ENCODE data around the gene FCHSD2. TPM values are rescaled to one million over a fixed set of nuclear protein-coding genes. Genes with fewer than 3 reads are reported as not detected.

Gene FCHSD2
- total and polyA plus RNA-seq, 2 of the 8 experiments (the other 6 are each of a cell fraction or from before 2014, with no cell fraction given): 4.1 to 7.8 TPM

GRCh38 chr11:72814286-72815109 is 327.6 kb downstream of the FCHSD2 start, which contains the start of gene ATG16L2 (continued):
- TF ChIP-seq KDM4A (IDR thresholded peaks at IDR 0.05; ENCODE audit: low read depth, low read length, severe bottlenecking) (peak; percentile 82), SIN3A (conservative IDR thresholded peaks at IDR 0.05 in 1 of 2, IDR thresholded peaks at IDR 0.05 in 1 of 2; ENCODE audit: low read depth in 1 of 2, low read length in 2 of 2) (0 out of 4 replicates have a peak, but pooled peaks of 1 of the 2 experiments have one; percentile 65), POLR2AphosphoS5 (IDR thresholded peaks at IDR 0.05; ENCODE audit: low read depth, low read length) (peak; percentile 86), PHF8 (conservative IDR thresholded peaks at IDR 0.05; ENCODE audit: low read depth, low read length) (peak; percentile 99), CBX8 (IDR thresholded peaks at IDR 0.05; ENCODE audit: borderline replicate concordance, low read depth, low read length) (no peak), MAX (IDR thresholded peaks at IDR 0.05) (peak; percentile 48), GABPA (IDR thresholded peaks at IDR 0.05; ENCODE audit: borderline replicate concordance, insufficient read depth, low read length) (no peak), SUZ12 (IDR thresholded peaks at IDR 0.05; ENCODE audit: low read length) (no peak), SP1 (IDR thresholded peaks at IDR 0.05; ENCODE audit: low read depth, low read length) (no peak)
